RKO (cell line): Measurements from ENCODE around the gene AMER1.
"Not testable (repeated sequence)": the region's sequence is repeated elsewhere in the genome, so short reads cannot be mapped to it uniquely, and the experiment has no call there.

Experiments
- DNase-seq: peaks from one replicate; pipeline ENCODE4 v3.0.0-alpha.2; 2016; ENCODE audit warnings: low spot score

Gene AMER1

GRCh38 chrX:64205441-64205734 is at the start of gene AMER1:
Gene AMER1 (minus strand): TSS chrX:64205708. CDS start chrX:64193286, 12,422 bp downstream.
- peak; percentile 60 for DNase-seq

- DNase-seq: no peak
Observed at GRCh38 chrX:64230123-64230970, 24.8 kb upstream of the AMER1 start, which contains the start of gene ASB12. Gene ASB12 (minus strand): TSS chrX:64230607. CDS start chrX:64225650, 4,957 bp downstream.

- DNase-seq: no peak
Observed at GRCh38 chrX:64229154-64229553, 23.6 kb upstream of the AMER1 start.

- no peak for DNase-seq
Observed at GRCh38 chrX:64218023-64218422, 12.5 kb upstream of the AMER1 start.

- DNase-seq: not testable (repeated sequence)
Observed at GRCh38 chrX:64213989-64214388, 8.5 kb upstream of the AMER1 start.

GRCh38 chrX:64206556-64207162 is 1.2 kb upstream of the AMER1 start:
- DNase-seq: no peak

- peak; percentile 87 for DNase-seq
Observed at GRCh38 chrX:64205735-64206501, 410 bp upstream of the AMER1 start.

GRCh38 chrX:64204701-64205440 is 637 bp downstream of the AMER1 start:
- DNase-seq: peak; percentile 55

GRCh38 chrX:64204252-64204651 is 1.3 kb downstream of the AMER1 start:
- peak; percentile 8 for DNase-seq

GRCh38 chrX:64202808-64203325 is 2.6 kb downstream of the AMER1 start:
- DNase-seq: no peak

GRCh38 chrX:64198036-64198435 is 7.5 kb downstream of the AMER1 start:
- DNase-seq: no peak

GRCh38 chrX:64196606-64197005 is 8.9 kb downstream of the AMER1 start:
- DNase-seq: no peak

- DNase-seq: no peak
Observed at GRCh38 chrX:64195862-64196261, 9.6 kb downstream of the AMER1 start.

GRCh38 chrX:64192673-64193072 is 12.8 kb downstream of the AMER1 start:
- DNase-seq: no peak

GRCh38 chrX:64192040-64192439 is 13.5 kb downstream of the AMER1 start:
- DNase-seq: no peak

GRCh38 chrX:64191281-64192010 is 14.1 kb downstream of the AMER1 start:
- no peak for DNase-seq

GRCh38 chrX:64190136-64190740 is 15.3 kb downstream of the AMER1 start:
- no peak for DNase-seq

GRCh38 chrX:64188901-64189300 is 16.6 kb downstream of the AMER1 start:
- no peak for DNase-seq

- DNase-seq: no peak
Observed at GRCh38 chrX:64187762-64188150, 17.8 kb downstream of the AMER1 start.

- no peak for DNase-seq
Observed at GRCh38 chrX:64186974-64187761, 18.3 kb downstream of the AMER1 start.
